GM12891 (cell line): Measurements from ENCODE around the gene PCDHA1.

ENCODE experiments used
- POLR2A ChIP-seq: IDR thresholded peaks from 2 replicates; pipeline ENCODE4 v1.6.1; 2011; ENCODE audit warnings: low read depth, low read length, control low read depth
- POLR2AphosphoS5 ChIP-seq: IDR thresholded peaks from 2 replicates; pipeline ENCODE4 v1.6.1; 2011; ENCODE audit warnings: low read depth, low read length, control low read depth
- POU2F2 ChIP-seq: IDR thresholded peaks from 2 replicates; pipeline ENCODE4 v1.6.1; 2011; ENCODE audit warnings: low read depth, mild to moderate bottlenecking, control low read depth, low read length, moderate library complexity

- TF ChIP-seq POLR2A (no peak), POU2F2 (no peak), POLR2AphosphoS5 (no peak)
Observed at GRCh38 chr5:140842798-140843733, 57.1 kb downstream of the PCDHA1 start.
